ENCODE data around the gene PTPRN. TPM values are rescaled to one million over a fixed set of nuclear protein-coding genes. Genes with fewer than 3 reads are reported as not detected.
"Not testable (repeated sequence)": the region's sequence is repeated elsewhere in the genome, so short reads cannot be mapped to it uniquely, and the experiment has no call there.

PTPRN gene
- polyA plus RNA-seq, 3 donors, result 0.08 TPM; not detected in 2

DNA sequence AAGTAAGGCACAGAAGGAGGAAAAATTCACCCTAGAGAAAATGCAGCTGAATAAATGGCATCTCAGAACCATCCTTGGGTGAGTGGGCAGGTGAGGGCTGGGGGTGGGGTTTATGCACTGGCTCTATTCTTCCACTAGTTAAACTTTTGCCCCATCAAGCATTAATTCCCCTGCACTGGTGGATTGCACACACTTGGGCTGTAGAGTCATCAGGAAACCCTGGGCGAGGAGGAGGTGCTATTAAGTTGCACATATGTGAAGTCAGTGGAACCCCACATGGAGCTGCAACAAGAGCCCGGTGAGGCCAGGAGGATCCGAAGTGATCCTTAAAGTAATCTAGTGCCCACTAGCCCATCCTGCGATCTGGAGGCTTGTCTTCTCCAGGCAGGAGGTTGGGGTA is 36.8 kb downstream of the PTPRN start:
- DNase-seq (ENCODE audit: low read depth in 3 of 3, low spot score in 2 of 3), result no peak

DNA sequence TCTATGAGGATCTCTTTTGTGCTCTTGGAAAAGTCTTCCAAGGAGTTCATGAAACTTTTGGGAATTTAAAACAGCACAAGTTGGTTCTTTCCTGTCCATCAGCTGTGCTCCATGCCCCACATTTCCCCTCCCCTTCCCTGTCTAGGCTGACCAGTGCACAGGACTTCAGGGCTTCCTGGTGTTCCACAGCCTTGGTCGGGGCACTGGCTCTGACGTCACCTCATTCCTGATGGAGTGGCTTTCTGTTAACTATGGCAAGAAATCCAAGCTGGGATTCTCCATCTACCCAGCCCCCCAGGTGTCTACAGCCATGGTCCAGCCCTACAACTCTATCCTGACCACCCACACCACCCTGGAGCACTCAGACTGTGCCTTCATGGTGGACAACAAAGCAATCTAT is 38.2 kb downstream of the PTPRN start:
- no peak for DNase-seq (ENCODE audit: low read depth in 3 of 3, low spot score in 2 of 3)

DNA sequence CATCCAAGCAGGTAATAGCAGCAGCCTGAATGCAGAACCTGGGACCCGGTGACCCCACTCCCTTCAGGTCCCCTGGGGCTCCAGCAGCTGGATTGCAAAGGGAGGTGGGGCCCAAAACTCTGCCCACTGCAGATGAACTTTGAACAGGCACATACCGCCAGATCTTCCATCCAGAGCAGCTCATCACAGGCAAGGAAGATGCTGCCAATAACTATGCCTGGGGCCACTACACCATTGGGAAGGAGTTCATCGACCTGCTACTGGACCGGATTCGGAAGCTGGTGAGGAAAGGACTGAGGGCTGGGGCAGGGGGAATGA is 39.2 kb downstream of the PTPRN start:
- no peak for DNase-seq (ENCODE audit: low read depth in 3 of 3, low spot score in 2 of 3)

DNA sequence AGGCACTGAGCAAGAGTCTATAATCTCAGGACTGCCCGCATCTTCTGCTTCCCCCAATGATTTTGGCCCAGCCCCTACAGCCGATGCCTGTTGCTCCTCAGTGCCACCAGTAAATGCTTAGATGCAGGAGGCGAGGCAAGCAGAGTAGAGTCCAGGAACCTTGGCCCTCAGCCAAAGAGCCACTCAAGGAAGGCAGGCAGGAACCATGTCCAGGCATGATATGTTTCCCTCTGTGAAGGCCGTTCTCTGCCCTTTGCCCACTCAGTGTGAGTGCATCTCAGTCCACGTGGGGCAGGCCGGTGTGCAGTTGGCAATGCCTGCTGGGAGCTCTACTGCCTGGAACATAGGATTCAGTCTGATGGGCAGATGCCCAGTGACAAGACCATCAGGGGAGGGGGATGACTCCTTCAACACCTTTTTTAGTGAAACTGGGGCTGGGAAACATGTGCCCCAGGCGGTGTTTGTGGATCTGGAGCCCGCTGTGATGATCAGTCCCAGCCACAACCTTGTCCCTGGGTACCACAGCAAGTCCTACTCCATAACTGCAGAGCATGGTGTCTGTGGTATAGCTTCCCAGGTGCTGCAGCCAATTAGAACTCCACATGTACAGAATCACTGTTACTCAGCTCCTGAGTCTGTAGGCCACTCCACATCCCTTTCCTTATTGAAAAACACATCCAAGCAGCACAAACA is 39.7 kb downstream of the PTPRN start:
- DNase-seq (ENCODE audit: low read depth in 3 of 3, low spot score in 2 of 3), result no peak

DNA sequence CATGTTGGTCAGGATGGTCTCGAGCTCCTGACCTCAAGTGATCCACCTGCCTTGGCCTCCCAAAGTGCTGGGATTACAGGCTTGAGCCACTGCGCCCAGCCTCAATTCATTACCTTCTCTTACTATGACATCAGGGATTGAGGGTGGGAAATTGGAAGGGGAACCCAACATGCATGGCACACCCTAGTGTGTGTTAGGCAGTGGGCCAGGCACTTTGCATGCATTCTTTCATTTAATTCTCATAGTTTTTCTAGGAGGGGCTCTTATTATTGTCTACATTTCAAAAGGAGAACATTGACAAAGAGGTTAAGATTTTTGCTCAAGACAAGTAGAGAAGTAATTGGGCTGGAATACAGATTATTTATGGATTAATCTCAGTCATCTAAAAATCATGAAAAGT is 40.9 kb downstream of the PTPRN start:
- DNase-seq (ENCODE audit: low read depth in 3 of 3, low spot score in 2 of 3), result no peak

DNA sequence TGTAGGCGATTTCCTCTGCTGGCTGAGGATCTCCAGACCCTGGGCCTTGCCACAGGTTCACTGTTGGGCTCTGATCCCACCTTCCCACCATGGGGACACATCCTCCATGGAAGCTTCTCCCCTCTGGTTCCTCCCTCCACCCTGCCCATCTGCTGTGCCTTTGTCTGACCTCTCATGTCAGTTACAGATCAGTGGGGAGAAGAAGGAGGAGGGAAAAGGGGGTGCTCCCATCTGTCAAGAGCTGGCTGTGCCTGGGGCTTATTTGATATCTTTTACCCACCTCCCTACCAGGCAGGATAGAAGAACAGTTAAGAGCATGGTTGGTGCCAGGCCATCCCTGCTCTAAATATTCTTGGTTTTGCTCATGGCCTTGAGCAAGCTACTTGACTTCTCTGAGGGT is 42.3 kb downstream of the PTPRN start:
- no peak for DNase-seq (ENCODE audit: low read depth in 3 of 3, low spot score in 2 of 3)

DNA sequence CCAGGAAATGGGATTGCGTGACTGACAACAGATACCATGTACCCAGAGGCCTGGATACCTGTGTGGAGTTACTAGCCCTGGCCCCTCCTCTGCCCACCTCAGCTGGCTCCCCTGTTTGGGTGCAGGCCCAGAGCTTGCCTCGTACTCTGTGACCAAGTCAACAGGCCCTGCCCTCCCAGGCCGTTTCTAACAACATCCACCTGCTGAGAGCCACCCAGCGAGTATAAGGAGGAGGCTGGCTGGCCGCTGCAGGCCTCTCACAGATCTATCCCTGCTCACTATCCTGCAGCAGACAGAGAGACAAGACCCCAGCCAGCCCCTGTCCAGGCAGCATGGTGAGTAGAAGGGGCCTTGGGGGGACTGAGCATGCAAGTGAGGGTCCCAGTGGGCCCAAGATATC is 43.0 kb downstream of the PTPRN start:
- DNase-seq (ENCODE audit: low read depth in 3 of 3, low spot score in 2 of 3), result no peak

DNA sequence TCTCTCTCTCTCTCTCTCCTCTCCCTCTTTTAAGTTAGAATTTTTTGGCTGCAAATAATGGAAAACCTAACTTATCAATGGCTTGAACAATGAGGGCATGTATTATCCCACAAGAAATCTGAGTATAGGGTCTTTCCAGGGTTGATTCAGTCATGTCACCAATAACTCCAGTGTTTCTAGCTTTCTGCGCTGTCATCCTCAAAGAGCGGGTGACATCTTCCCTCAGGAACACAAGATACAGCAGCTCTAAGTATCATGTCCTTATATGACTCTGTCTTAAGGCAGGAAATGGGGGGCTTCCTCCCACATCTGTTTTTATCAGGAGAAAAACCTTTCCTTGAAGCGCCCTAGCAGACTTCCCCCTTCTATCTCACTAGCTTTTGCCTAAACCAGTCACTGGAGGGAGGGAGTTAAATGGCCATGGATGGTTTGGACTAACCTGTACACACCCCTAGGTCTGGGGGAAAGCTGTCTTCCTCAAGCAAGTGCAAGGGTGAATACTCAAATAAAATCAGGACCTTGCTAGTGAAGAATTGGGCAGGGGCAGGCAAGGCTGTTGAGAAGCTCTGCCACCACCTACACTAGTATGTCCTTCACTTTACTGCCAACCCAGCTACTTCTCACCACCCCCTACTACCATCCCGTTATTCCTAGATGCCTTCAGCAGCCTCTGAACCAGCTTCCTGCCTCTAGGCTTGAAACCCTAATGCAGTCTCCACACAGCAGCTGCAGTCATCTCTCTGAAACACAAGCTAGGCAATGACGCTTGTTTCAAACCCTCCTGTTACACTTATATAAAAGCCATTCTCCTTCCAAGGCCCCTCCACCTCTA is 48.0 kb downstream of the PTPRN start:
- DNase-seq (ENCODE audit: low read depth in 3 of 3, low spot score in 2 of 3), result no peak

DNA sequence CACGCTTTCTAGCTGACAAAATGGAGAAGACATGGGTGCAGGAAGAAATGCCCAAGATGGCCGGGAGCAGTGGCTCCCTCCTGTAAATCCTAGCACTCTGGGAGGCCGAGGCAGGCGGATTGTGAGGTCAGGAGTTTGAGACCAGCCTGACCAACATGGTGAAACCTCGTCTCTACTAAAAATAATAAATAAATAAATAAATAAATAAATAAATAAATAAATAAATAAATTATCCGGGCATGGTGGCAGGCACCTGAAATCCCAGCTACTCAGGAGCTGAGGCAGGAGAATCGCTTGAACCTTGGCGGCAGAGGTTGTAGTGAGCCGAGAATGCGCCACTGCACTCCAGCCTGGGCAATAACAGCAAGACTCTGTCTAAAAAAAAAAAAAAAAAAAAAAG is 50.3 kb downstream of the PTPRN start:
- not testable (repeated sequence) for DNase-seq (ENCODE audit: low read depth in 3 of 3, low spot score in 2 of 3)

DNA sequence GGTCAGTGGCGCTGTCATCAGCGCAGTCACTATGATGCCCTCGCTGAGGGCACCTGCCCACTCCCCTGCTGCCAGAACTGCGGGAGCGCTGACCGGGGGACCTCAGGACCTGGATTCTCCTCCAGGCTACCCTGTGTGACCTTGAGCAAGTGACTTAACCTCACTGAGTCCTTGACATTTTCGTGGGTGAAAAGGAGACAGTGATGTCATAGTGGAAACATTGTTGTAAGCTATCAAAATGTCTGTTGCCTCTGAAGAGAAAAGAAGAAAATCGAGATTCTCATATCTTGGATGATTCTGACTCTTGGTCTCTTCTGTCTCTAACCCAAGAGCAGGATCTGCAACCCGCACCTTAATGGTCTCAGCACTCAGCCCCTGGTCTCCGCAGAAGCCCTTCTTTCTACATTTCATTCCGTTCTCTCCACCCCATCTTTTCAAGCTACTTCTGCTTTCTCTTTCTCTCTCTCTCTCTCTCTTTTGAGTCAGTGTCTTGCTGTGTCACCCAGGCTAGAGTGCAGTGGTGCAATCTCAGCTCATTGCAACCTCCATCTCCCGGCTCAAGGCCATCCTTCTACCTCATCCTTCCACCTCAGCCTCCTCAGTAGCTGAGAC is 54.5 kb downstream of the PTPRN start:
- no peak for DNase-seq (ENCODE audit: low read depth in 3 of 3, low spot score in 2 of 3)

DNA sequence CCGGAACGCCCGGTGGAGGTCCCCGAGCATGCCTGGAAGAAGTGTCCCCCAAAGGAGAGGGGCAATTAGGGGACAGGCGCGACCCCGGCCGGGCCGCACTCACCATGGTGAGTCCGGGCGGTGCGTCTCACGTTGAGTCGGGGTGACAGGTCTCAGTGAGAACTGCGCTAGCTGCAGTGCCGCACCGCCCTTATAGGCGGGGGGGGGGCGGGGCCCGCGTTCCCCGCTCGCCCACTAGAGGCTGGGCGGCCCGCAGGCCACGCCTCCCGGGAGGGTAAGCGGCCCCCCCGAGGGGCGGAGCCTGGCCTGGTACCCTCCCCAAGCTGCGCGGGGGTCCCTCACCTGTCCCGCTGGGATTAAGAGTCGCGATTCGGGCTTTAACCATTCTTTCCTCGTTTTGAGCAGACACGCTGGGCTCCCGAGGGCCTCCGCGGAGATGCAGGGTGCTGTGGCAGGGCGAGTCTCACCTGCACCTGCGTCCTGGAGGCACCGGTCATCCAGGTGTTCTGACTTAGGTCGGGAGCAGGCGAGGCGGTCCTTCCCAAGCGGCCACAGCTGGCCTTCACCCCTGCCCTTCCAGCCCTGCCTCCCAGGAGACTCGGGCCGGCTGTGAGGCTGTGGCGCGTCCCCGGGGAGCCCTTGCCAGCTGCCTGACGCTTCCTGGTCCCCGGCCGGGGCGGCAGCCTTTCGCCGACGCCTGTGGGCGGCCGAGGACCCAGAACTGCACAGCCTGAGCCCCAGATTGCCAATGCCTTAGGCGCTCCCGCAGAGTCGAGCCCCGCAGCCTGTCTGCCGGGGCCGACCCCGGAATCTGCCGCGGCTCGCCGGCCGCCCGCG is 55.2 kb downstream of the PTPRN start, which contains the start of gene TUBA4A:
TSS of gene TUBA4A (minus strand) at position 166 of the 837 bp plus-strand sequence. CDS start at position 106, 60 bp downstream.
- no peak for DNase-seq (ENCODE audit: low read depth in 3 of 3, low spot score in 2 of 3)

DNA sequence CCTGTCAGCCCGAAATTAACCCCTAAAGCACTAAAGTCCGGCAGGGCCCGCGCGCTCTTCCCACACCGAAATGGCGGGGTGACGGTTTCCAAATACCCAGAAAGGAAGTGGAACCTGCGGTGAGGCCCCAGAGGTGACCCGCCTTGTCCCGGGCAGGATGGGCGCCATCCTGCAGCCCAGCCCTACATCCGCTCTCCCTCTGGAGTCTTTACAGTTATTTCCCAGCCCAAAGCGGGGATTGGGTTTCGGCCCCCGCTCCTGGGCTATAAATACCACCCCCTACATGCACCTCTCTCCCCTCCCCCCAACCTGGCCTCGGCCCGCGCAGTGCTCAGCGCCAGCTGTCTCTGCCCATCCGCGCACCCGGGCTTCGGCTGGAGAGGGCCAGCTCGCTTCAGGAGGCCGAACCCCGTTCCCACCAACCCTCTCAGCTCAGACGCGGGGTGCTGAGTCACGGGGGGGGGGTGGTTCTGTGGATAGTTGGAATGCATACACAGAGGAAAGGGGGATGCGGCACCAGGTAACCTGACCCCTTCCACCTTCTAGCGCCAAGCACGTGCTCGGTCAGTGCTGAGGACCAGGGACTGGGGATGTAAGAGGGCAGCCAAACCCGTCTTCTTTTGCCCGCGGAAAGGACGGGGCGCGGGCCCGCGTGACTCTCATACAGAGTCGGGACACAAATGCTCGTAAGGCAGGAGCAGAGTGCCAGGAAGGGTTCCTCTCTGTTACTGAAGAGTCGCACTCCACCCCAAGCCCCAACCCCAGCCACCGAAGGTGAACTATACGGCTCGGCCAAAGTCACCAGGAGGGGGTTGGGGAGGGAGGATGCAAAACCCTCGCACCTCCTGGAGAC is 56.1 kb downstream of the PTPRN start, which contains the start of gene TUBA4B:
TSS of gene TUBA4B (plus strand) at position 344 of the 853 bp plus-strand sequence. CDS start at position 509, 165 bp downstream.
- no peak for DNase-seq (ENCODE audit: low read depth in 3 of 3, low spot score in 2 of 3)

DNA sequence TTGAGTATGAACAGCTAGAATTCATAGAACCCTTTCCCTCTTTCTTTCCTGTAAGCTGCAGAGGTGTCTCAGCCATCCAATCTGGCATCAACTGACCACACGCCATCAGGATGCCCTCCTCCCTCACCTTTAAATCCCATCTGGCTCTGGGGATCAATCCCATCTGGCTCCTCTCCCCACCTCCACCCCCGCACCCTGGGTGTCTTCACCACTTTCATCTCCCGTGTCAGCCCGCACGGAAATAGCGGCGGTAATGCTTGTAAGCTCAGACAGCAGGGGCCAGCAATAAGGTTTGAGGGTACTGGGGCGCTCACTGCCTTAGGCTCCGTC is 56.7 kb downstream of the PTPRN start:
- DNase-seq (ENCODE audit: low read depth in 3 of 3, low spot score in 2 of 3), result no peak

DNA sequence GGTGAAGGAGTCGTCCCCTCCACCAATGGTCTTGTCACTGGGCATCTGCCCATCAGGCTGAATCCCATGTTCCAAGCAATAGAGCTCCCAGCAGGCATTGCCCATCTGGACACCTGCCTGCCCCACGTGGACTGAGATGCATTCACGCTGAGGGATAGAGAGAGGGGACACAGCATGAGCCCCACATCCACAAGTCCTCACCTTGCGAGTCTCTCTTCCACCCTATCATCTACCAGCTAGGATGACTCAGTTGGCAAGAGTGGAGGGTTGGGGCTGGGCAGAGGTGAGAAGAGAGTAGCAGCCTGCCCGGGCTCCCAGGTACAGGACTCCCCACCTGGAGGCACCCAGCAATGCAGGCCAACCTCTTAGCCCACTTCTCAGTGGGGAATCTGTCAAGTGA is 57.1 kb downstream of the PTPRN start:
- no peak for DNase-seq (ENCODE audit: low read depth in 3 of 3, low spot score in 2 of 3)

DNA sequence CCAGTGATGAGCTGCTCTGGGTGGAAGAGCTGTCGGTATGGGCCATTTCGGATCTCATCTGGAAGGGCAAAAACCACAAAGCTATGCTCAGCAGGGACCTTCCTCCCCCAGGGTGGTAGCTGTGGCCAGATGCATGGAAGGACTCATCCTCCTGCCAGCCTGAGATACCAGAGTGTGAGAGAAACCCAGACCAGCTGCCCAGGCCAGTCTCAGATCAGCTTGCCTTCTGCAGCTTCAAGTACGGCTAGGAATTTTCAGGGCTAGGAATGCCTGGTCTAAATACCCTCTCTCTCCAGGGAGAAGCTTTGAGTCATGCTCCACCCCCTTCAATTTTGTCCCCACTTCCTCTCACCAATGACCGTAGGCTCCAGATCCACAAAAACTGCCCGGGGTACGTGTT is 57.5 kb downstream of the PTPRN start:
- DNase-seq (ENCODE audit: low read depth in 3 of 3, low spot score in 2 of 3), result no peak

DNA sequence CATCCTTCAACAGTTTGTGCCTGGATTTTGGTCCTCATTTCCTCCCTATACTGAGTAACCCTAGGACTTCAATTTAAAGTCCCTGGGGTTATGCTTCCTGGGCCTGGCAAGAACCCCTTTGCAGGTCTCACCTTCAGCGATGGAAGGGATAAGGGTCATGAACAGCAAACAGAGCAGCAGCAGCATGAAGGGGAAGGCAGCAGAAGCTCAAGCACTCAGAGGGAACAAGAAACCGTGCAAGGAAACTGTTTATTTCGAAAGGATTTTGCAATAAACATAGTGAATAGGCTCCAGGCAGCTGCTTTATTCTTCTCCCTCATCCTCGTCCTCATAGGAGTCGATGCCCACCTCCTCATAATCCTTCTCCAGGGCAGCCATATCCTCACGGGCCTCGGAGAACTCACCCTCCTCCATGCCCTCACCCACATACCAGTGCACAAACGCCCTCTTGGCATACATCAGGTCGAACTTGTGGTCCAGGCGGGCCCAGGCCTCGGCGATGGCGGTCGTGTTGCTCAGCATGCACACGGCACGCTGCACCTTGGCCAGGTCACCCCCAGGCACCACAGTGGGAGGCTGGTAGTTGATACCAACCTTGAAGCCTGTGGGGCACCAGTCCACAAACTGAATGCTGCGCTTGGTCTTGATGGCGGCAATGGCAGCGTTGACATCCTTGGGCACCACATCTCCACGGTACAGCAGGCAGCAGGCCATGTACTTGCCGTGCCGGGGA is 59.0 kb downstream of the PTPRN start:
- no peak for DNase-seq (ENCODE audit: low read depth in 3 of 3, low spot score in 2 of 3)

DNA sequence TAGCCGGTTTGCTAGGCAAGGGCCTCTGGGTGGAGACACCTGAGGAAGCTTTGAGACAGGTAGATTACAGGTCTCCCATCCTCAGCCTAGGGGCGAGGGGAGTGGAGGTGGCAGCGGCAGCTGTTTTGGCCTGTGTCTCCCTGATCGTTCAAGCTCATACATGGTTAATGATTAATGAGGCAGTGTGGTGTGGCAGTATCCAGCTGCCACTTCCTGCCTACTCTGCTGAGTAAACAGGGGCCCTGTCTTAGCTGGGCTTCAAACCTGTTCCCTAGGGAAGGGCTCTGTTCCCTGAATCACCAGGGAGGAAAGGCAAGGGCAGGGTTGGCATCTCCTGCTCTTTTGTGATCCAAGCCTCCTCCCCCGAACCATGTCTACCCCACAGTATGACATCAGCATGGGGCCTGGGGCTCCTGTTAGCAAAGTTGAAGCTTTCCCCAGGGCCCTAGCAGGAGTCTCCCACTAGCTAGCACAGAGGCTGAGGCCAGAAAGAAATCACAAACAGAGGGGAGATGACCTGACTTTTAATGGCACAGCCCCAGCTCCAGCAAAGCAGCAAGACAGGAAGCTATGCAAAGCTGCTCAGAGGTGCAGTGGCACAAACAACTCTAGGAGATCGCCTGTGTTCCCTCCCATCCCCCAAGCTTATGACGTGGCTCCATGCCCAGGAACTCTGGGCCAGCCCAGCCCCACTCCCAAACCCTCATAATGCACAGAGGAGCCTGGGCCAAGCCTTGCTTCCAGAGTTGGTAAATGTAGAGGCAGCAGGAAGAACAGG is 59.8 kb downstream of the PTPRN start:
- DNase-seq (ENCODE audit: low read depth in 3 of 3, low spot score in 2 of 3), result no peak

DNA sequence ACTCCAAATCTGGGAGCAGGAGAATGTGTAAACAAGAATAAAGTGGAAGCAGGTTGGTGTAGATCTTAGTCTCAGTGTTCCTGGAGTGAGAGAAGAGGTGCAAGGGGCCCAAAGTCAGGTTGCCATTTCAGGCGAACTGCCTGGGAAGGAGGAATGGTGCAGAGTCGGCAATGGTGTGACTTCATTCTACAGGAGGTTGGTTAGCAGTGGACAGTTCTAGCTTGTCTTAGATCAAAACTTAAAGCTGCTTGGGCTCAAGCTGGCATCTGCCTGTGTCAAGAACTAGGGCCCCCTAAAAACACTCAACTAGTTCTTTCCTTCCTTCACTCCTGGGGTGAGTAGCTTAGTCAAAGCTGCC is 60.4 kb downstream of the PTPRN start:
- no peak for DNase-seq (ENCODE audit: low read depth in 3 of 3, low spot score in 2 of 3)
